Gastrocnemius medialis (tissue), 4 donors: ENCODE results near the gene VAMP3. TPM values are rescaled to one million over a fixed set of nuclear protein-coding genes. Genes with fewer than 3 reads are reported as not detected.

Experiments used
- ATAC-seq, 2 donors: fragments of 150-250 bp; one replicate each; pipeline ENCODE4 v1.9.1; 2016
- DNase-seq, 2 donors: peaks; one replicate each; pipeline ENCODE4 v3.0.0-alpha.2; 2019
- H3K27ac ChIP-seq, 4 donors: fragments of 200-600 bp; sonication (generic); 1 replicate in 1 of 4; 2 replicates in 3 of 4; pipeline ENCODE4 v1.5.1; 2016 to 2018; ENCODE audit warnings: mild to moderate bottlenecking in 2 of 4, moderate library complexity in 1 of 4
- H3K27me3 ChIP-seq, 3 donors: fragments of 200-600 bp; sonication (generic) in 2 of 3; 1 replicate in 1 of 3; 2 replicates in 2 of 3; pipeline versions ENCODE4 v1.5.1 to v1.6.0; 2016 to 2019; ENCODE audit warnings: mild to moderate bottlenecking in 1 of 3, moderate library complexity in 1 of 3
- H3K36me3 ChIP-seq, 2 donors: fragments of 200-600 bp; sonication (generic) in 1 of 2; one replicate each; pipeline ENCODE4 v1.5.1; 2017 to 2018
- H3K4me1 ChIP-seq, 2 donors: fragments of 200-600 bp; sonication (generic) in 1 of 2; one replicate each; pipeline ENCODE4 v1.5.1; 2016 to 2017; ENCODE audit warnings: mild to moderate bottlenecking in 2 of 2
- H3K4me3 ChIP-seq, 4 donors: fragments of 200-600 bp; sonication (generic) in 3 of 4; 1 replicate in 1 of 4; 2 replicates in 3 of 4; pipeline ENCODE4 v1.5.1; 2016 to 2019; ENCODE audit warnings: mild to moderate bottlenecking in 2 of 4
- H3K9me3 ChIP-seq, 3 donors: fragments of 200-600 bp; sonication (generic) in 2 of 3; 1 replicate in 1 of 3; 2 replicates in 2 of 3; pipeline ENCODE4 v1.5.1; 2016 to 2019
- POLR2A ChIP-seq, 2 donors: fragments of 450-650 bp; IDR thresholded peaks; one replicate each; pipeline ENCODE4 v1.6.1; 2017; ENCODE audit warnings: antibody characterized with exemption in 2 of 2, mild to moderate bottlenecking in 2 of 2, moderate library complexity in 2 of 2
- in situ Hi-C, 4 donors: fragments of 200-750 bp; cut with MboI; loops; one replicate each; pipeline versions ENCODE4 v1.15.0 to v1.8.0; 2017; ENCODE audit warnings: low sequenced_read_pairs in 4 of 4
- intact Hi-C: fragments of 100-400 bp; cut with DNase I; formaldehyde crosslinking; loops from one replicate; pipeline ENCODE4 v1.15.1; 2023; ENCODE audit warnings: low total_unique reads
- total RNA-seq, 4 donors: library from RNA; depleted of rRNA; stranded (reverse); fragments of >200 nt; gene quantifications; one replicate each; pipeline versions ENCODE4 v1.1.0 to v1.2.3, GENCODE V29; 2016
- TF ChIP-seq, protein P1 (sequence below), 5 experiments: fragments of 450-650 bp in 3 of 5; fragments of 200-600 bp in 2 of 5; sonication (generic) in 2 of 5; IDR thresholded peaks in 4 of 5; conservative IDR thresholded peaks in 1 of 5; 1 replicate in 4 of 5; 2 replicates in 1 of 5; pipeline ENCODE4 v1.5.1; 2016 to 2019; ENCODE audit warnings: antibody characterized with exemption in 5 of 5, mild to moderate bottlenecking in 3 of 5, moderate library complexity in 3 of 5

The VAMP3 gene
- total RNA-seq, 4 donors from 2014 or later, result 63.7 to 71.2 (median 69.7) TPM

- DNase-seq, result peak; percentile 52 to 82
- intact Hi-C loops, result loop anchor here (5.0 kb wide), 1 partner anchor 1094 kb away; the partner anchor contains the start of gene ENO1
- peak in 1 of 2 donors; percentile 31 for ATAC-seq
- Histone ChIP-seq H3K27ac (peak overlapping the region; percentile 94 to 98 (median 96)), H3K4me1 (peaks cover 15 to 26% of the 10 kb centered on the region in 2 donors), H3K9me3 (no peaks in the 10 kb centered on the region), H3K36me3 (peaks cover 2 to 45% of the 10 kb centered on the region in 2 donors), H3K27me3 (no peaks in the 10 kb centered on the region), H3K4me3 (peak overlapping the region; percentile 65 to 80 (median 74))
- no peak for TF ChIP-seq POLR2A (IDR thresholded peaks at IDR 0.05)
- TF ChIP-seq, protein P1, sequence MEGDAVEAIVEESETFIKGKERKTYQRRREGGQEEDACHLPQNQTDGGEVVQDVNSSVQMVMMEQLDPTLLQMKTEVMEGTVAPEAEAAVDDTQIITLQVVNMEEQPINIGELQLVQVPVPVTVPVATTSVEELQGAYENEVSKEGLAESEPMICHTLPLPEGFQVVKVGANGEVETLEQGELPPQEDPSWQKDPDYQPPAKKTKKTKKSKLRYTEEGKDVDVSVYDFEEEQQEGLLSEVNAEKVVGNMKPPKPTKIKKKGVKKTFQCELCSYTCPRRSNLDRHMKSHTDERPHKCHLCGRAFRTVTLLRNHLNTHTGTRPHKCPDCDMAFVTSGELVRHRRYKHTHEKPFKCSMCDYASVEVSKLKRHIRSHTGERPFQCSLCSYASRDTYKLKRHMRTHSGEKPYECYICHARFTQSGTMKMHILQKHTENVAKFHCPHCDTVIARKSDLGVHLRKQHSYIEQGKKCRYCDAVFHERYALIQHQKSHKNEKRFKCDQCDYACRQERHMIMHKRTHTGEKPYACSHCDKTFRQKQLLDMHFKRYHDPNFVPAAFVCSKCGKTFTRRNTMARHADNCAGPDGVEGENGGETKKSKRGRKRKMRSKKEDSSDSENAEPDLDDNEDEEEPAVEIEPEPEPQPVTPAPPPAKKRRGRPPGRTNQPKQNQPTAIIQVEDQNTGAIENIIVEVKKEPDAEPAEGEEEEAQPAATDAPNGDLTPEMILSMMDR (IDR thresholded peaks at IDR 0.05 in 4 of 5, conservative IDR thresholded peaks at IDR 0.05 in 1 of 5), result no peak
- in situ Hi-C loops, result no loop called here
Measured at GRCh38 chr1:7783178-7783711, 12.1 kb downstream of the VAMP3 start.

DNA sequence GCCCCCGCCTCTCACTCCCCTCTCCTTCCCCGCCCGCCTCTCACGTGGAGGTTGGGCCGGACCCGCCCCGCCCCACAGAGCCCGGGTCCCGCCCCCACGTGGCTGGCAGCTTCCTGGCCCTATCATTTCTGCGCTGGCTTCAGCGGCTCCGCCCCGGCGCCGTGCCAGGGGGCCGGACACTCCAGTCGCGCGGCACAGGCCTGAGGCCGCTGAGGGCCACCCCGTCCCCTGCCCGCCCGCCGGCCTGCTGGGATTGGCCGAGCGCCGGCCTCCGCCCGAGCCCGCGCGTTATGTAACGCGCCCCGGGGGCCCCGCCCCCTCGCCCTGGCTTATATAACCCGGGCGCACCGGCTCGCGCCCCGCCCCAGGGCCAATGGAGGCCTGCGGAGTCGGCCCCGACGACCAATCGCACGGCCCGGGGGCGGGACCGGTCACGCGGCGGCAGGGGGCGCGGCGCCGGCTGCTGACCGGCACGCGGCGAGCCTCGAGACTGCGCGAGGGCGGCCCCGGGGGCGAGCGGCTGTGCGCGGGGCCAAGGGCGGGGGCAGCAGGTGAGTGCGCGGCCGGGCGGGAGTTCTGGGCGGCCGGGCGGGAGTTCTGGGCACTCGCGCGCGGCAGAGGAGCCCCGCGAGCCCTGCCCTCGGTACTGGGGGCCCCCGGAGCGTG lies 12.9 kb downstream of the VAMP3 start, which contains the start of gene PER3:
Gene PER3, plus strand, starts transcription at position 466 of the 666 bp plus-strand sequence. CDS start 587 bp downstream, outside the sequence.
- H3K36me3 ChIP-seq, result peaks cover 2 to 46% of the 10 kb centered on the region in 2 donors
- in situ Hi-C loops (no loop called here), intact Hi-C loops (loop anchor here (1.0 to 5.0 kb wide), 2 partner anchors 13 to 1093 kb away; partner anchors contain the start of genes ENO1 and VAMP3)
- ATAC-seq, result peak; percentile 86 to 87
- DNase-seq, result peak; percentile 93 to 98
- TF ChIP-seq, protein P1 (IDR thresholded peaks at IDR 0.05 in 4 of 5, conservative IDR thresholded peaks at IDR 0.05 in 1 of 5), result peak in 2 of 5 experiments; percentile 12 to 59
- peak; percentile 94 to 96 for TF ChIP-seq POLR2A (IDR thresholded peaks at IDR 0.05)
- H3K4me3 ChIP-seq, result peak within 1 kb of the TSS; percentile 71 to 80 (median 78)
- H3K4me1 ChIP-seq, result peaks cover 15 to 26% of the 10 kb centered on the region in 2 donors
- H3K9me3 ChIP-seq, result no peaks in the 10 kb centered on the region
- no peaks in the 10 kb centered on the region for H3K27me3 ChIP-seq
- H3K27ac ChIP-seq, result peak within 1 kb of the TSS; percentile 95 to 98 (median 98)

GRCh38 chr1:7784492-7785071 lies 13.5 kb downstream of the VAMP3 start:
- H3K4me3 ChIP-seq, result peak overlapping the region; percentile 52 to 80 (median 64)
- no peaks in the 10 kb centered on the region for H3K9me3 ChIP-seq
- DNase-seq (peak; percentile 15 to 57), ATAC-seq (peak; percentile 17 to 32)
- H3K36me3 ChIP-seq, result peaks cover 2 to 46% of the 10 kb centered on the region in 2 donors
- TF ChIP-seq POLR2A (IDR thresholded peaks at IDR 0.05), result no peak
- TF ChIP-seq, protein P1 (IDR thresholded peaks at IDR 0.05 in 4 of 5, conservative IDR thresholded peaks at IDR 0.05 in 1 of 5), result no peak
- peaks cover 15 to 26% of the 10 kb centered on the region in 2 donors for H3K4me1 ChIP-seq
- intact Hi-C loops, result loop anchor here (1.0 to 5.0 kb wide), 2 partner anchors 13 to 1093 kb away; partner anchors contain the start of genes ENO1 and VAMP3
- in situ Hi-C loops, result no loop called here
- H3K27ac ChIP-seq, result peak overlapping the region; percentile 90 to 98 (median 94)
- no peaks in the 10 kb centered on the region for H3K27me3 ChIP-seq

- Histone ChIP-seq H3K27me3 (no peaks in the 10 kb centered on the region), H3K27ac (peak overlapping the region; percentile 90 to 98 (median 94)), H3K9me3 (no peaks in the 10 kb centered on the region), H3K4me1 (peaks cover 15 to 26% of the 10 kb centered on the region in 2 donors), H3K4me3 (peak overlapping the region in 3 of 4 donors; percentile 52 to 64 (median 64)), H3K36me3 (peaks cover 2 to 46% of the 10 kb centered on the region in 2 donors)
- TF ChIP-seq, protein P1 (IDR thresholded peaks at IDR 0.05 in 4 of 5, conservative IDR thresholded peaks at IDR 0.05 in 1 of 5), result no peak
- in situ Hi-C loops (no loop called here), intact Hi-C loops (no loop called here)
- DNase-seq, result no peak
- no peak for ATAC-seq
Measured at GRCh38 chr1:7785108-7785507, 14.0 kb downstream of the VAMP3 start.
